Testis (tissue), 3 donors: ENCODE data around the gene GNA12. TPM values are rescaled to one million over a fixed set of nuclear protein-coding genes. Genes with fewer than 3 reads are reported as not detected.
A peak's percentile ranks its signal among the peaks of the same experiment; 100 is the strongest.

Experiments
- DNase-seq: peaks from one replicate; pipeline ENCODE4 v3.0.0-alpha.2; 2019
- H3K27ac ChIP-seq, 2 donors: fragments of 200-600 bp; sonication (generic); one replicate each; pipeline ENCODE4 v1.5.1; 2019
- H3K27me3 ChIP-seq: fragments of 200-600 bp; sonication (generic); one replicate; pipeline ENCODE4 v1.5.1; 2019
- H3K36me3 ChIP-seq: fragments of 200-600 bp; sonication (generic); one replicate; pipeline ENCODE4 v1.5.1; 2017; ENCODE audit warnings: low read depth; ENCODE audit errors: missing control alignments
- H3K4me1 ChIP-seq: fragments of 200-600 bp; sonication (generic); one replicate; pipeline ENCODE4 v1.5.1; 2019
- H3K4me3 ChIP-seq, 2 donors: fragments of 200-600 bp; sonication (generic); one replicate each; pipeline ENCODE4 v1.5.1; 2017 to 2019
- H3K9me3 ChIP-seq: fragments of 200-600 bp; sonication (generic); one replicate; pipeline ENCODE4 v1.5.1; 2017
- CTCF ChIP-seq, 3 experiments: fragments of 450-650 bp in 2 of 3; fragments of 200-600 bp in 1 of 3; sonication (generic) in 1 of 3; IDR thresholded peaks; one replicate each; pipeline ENCODE4 v1.5.1; 2016 to 2019; ENCODE audit warnings: antibody characterized with exemption in 3 of 3, mild to moderate bottlenecking in 2 of 3, moderate library complexity in 1 of 3
- POLR2A ChIP-seq: fragments of 450-650 bp; IDR thresholded peaks from one replicate; pipeline ENCODE4 v1.6.1; 2017; ENCODE audit warnings: antibody characterized with exemption, mild to moderate bottlenecking, moderate library complexity
- WGBS, 2 donors: methylation state at CpG; one replicate each; pipeline ENCODE4 v1.1.5; 2018; 5-methylcytosine and 5-hydroxymethylcytosine counted together
- intact Hi-C: fragments of 100-400 bp; cut with DNase I; formaldehyde crosslinking; loops from one replicate; pipeline ENCODE4 v1.15.1; 2023; ENCODE audit warnings: low total_unique reads
- polyA plus RNA-seq: library from polyadenylated mRNA; stranded (reverse); fragments of 350-450 nt; fragmentation: Illumina TruSeq; extraction: RNeasy Lipid Tissue Mini Kit (QIAGEN cat#74804); gene quantifications from one replicate; pipeline ENCODE4 v1.2.3, GENCODE V29; 2014; ENCODE audit warnings: low read depth, low replicate concordance; ENCODE audit not compliant: insufficient read depth
- total RNA-seq, 2 donors: library from RNA; depleted of rRNA; stranded (reverse); fragments of >200 nt; gene quantifications; one replicate each; pipeline ENCODE4 v1.2.3, GENCODE V29; 2016

The GNA12 gene
- total and polyA plus RNA-seq, 3 donors from 2014 or later = 50.0 to 69.6 (median 53.2) TPM

DNA sequence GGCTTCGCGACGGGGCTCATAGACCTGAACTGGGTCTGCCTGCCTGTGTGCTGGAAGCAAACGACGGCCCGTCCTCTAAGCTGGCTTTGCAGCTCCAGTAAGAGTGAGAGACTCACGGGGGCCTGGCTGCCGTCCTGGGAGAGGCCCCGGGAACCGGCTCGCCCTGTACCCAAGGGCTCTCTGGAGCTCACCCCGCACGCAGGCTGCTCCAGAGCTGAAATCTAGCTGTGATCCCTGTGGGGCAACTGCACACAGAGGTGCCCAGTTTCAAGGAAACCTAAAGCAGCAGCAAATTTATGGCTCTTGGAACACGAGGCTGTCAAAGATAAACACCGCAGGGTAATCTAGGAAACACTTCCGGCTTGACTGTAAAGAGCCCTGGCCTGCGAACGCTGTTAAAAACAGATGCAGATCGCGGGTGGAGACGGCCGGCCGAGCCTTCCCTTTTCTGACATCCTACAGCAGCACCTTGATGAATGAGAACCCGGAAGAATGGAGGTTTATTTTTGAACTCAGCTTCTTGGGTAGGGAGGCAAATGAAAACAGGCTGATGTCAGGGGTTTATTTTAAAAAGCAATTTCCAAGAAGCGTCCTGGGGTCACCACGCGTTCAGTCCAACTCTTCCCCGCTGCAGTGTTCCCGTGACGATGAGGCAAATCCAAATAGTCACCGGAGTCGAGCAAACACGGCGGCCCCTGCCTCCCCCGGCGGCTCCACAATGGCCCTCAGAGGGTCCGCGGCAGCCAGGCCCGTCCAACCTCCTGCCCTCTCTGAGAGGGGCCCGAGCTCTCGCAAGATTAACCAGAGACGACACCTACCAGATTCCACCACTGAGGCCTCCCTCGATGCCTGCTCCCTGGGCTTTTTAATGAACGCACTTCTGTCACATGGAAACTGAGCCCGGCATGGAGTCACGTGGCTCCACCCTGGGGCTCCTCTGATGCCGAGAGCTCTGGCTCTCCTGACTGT is 126.5 kb downstream of the GNA12 start:
- no peak overlapping the region for H3K4me3 ChIP-seq
- intact Hi-C loops = no loop called here
- no peak for TF ChIP-seq POLR2A
- no peak for TF ChIP-seq CTCF (IDR thresholded peaks at IDR 0.05)
- no peaks in the 10 kb centered on the region for H3K27me3 ChIP-seq
- no peaks in the 10 kb centered on the region for H3K9me3 ChIP-seq
- peaks cover 23% of the 10 kb centered on the region for H3K4me1 ChIP-seq
- no peaks in the 10 kb centered on the region for H3K36me3 ChIP-seq
- peak; percentile 65 for DNase-seq
- 41 to 52% methylated on average over 25 to 47 of the region's 47 CpGs for WGBS, 2 donors
- H3K27ac ChIP-seq = peak overlapping the region in 1 of 2 donors; percentile 54

DNA sequence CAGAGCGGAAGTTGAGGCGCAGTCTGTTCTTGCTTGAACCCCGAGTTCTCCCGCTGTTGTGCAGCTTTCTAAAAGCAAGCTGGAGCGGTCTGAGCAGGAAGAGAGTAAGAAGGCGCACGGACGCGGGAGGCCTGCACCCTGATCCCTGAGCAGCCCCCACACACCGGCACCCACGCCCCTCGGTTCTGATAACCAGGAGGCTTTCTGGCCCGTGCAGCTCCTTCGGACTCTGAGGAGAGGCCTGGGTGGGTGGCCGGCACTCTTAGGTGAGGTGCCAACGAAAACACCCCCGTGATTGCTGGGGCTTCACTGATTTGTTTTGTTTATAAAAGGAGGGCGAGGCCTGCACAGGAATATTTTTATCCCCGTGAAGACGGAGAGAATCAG is 127.2 kb downstream of the GNA12 start:
- WGBS, 2 donors = 44 to 61% methylated on average over 20 of the region's 20 CpGs
- Histone ChIP-seq H3K4me3 (no peak overlapping the region), H3K27me3 (no peaks in the 10 kb centered on the region), H3K36me3 (no peaks in the 10 kb centered on the region), H3K9me3 (no peaks in the 10 kb centered on the region), H3K27ac (peak overlapping the region in 1 of 2 donors; percentile 54), H3K4me1 (peaks cover 23% of the 10 kb centered on the region)
- TF ChIP-seq CTCF (IDR thresholded peaks at IDR 0.05) (no peak), POLR2A (no peak)
- DNase-seq = no peak
- intact Hi-C loops = no loop called here

DNA sequence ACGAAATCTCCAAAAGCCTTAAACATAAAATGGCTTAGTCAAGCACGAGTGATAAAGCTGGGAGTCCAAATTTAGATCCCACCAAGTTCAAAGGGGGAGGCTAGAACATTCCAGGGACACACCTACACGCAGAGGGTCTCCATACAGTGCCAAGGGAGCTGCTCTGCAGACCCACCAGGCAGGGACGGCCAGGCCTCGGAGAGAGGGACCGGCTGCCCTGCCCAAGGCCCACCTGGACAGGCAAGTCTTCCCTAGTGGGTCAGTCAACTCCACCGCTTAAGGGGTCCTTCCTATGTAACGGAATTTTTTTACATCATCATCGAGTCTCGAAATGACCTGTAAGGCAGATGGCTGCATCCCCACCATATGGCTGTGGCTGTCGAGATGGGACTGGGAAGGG is 127.6 kb downstream of the GNA12 start:
- no peaks in the 10 kb centered on the region for H3K36me3 ChIP-seq

DNA sequence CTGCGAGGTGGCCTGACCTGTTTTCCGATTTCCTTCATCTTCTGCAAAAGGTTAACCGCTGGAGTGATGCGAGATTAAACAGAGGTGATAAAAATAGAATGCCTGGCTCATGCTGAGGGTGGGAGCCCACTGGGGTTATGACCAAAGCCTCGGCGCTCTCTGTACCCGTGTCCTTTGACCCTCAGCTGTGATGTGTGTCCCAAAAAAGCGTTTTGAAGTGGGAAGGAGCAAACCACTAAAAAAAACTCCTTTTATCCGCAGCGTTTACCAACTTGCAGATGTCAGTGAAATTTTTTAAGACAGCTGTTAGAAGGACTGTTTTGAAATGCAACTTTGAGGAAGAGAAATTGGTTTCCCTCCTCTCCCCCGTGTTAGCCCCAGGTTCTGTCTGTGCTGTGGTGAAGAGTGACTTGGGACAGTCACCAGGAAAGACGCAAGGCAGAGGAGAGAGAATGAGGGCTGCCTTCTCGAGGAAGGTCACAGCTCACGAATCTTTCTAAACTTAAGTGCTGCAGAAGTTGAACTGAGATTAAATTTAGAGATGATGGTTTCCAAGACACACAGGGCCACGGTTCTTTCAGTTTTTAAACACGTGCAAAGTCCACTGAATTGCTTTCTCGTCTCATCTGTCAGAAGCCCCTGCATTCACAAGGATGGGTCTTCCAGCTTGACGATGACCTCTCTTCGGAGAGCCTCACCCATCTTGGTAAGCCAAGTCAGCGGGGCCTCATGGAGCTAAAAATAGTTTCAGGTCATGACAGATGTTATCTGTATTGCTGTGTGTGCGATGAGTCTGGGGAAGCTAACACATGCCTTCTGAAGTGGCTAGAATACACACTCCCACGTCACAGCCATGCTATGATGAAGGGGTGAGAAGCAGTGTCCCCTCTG is 128.5 kb downstream of the GNA12 start:
- no peaks in the 10 kb centered on the region for H3K9me3 ChIP-seq
- DNase-seq = no peak
- intact Hi-C loops = no loop called here
- WGBS, 2 donors = 64 to 73% methylated on average over 20 to 22 of the region's 22 CpGs
- H3K27me3 ChIP-seq = no peaks in the 10 kb centered on the region
- no peak overlapping the region for H3K4me3 ChIP-seq
- no peak for TF ChIP-seq CTCF (IDR thresholded peaks at IDR 0.05)
- TF ChIP-seq POLR2A = no peak
- no peaks in the 10 kb centered on the region for H3K36me3 ChIP-seq
- H3K27ac ChIP-seq = peak overlapping the region in 1 of 2 donors; percentile 54
- peaks cover 23% of the 10 kb centered on the region for H3K4me1 ChIP-seq

More for the DNA sequence above, 127.6 kb downstream of the GNA12 start:
- intact Hi-C loops = no loop called here
- no peak overlapping the region for H3K4me3 ChIP-seq
- WGBS, 2 donors = 74 to 78% methylated on average over 11 of the region's 11 CpGs
- peak overlapping the region in 1 of 2 donors; percentile 54 for H3K27ac ChIP-seq
- TF ChIP-seq POLR2A (no peak), CTCF (IDR thresholded peaks at IDR 0.05) (no peak)
- no peaks in the 10 kb centered on the region for H3K9me3 ChIP-seq
- no peak for DNase-seq
- no peaks in the 10 kb centered on the region for H3K27me3 ChIP-seq
- peaks cover 23% of the 10 kb centered on the region for H3K4me1 ChIP-seq
